ENCODE results near the gene ACY1.

ACY1 gene

GRCh38 chr3:52010431-52010830 is 27.1 kb downstream of the ACY1 start:
- DNase-seq: no peak

DNA sequence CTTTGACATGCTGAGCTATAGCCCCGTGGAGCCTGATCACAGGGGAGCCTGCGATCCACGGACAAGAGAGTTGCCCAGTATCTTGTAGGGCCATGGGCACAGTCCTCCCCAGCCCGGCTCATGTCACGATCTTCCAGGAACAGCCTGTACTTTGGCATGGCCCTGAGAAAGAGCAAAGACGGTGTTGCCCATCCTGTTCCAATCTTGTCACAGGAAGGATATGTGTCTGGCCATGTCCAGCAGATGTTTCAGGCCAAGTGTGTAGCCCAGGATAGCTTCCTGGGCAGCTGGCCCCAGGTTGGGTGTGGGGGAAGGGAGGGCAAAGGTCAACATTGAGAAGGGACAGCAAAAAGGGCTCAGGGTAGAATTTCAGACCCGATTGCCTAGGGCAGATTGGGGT is 29.4 kb downstream of the ACY1 start:
- no peak for DNase-seq

DNA sequence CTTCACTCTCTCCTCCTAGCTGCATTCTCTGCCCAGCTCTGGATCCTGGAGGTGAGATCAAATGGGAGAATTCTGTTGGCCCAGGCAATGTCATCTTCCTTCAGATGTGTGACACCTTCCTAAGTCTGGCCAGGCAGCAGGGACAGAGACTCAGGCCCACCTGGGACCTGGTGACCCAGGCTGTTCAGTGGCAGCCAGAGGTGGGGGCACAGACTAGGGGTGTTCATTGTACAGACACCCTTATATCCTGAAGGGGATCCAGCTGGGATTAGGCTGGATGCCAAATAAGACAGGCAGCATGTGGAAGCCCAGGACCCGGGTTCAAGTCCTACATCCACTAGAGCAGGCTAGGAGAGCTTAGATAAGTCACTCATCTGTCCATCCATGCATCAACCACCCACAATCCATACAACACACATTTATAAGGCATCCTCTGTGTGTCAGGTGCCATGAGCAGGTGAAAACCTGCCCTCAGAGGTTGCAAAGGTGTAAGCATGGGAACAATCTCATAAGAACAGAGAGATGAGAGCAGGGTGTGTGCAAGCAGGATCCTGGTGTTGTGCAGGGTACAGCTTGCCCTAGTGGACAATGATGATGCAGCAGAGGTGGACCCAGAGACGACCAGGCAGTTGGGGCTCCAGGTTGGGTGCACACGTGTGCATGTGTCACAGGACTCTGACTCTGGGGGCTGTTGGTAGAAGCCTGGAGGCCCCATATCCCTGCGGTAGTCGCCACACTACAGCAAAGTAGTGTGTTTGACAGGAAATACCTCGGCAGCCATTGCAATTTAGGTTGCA is 30.7 kb downstream of the ACY1 start:
- DNase-seq: no peak

DNA sequence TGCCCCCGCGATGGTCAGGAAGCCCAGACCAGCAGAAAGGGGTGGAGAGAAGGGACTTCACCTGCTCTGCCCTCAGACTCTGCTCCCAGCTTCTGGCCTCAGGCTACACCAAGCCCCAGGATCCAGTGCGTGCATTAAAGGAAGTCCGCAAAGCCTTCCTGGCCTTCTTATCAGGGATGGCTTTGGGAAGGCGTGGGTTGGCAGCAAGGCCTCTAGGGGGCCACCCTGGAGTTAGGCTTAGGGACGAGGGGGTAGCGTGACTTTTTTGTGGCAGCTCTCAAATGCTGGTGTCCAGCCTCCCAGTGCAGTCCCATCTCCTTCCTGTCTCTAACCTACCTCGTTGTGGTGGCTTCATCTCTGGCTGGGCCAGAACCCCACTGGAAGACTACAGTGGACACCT is 31.3 kb downstream of the ACY1 start:
- no peak for DNase-seq

DNA sequence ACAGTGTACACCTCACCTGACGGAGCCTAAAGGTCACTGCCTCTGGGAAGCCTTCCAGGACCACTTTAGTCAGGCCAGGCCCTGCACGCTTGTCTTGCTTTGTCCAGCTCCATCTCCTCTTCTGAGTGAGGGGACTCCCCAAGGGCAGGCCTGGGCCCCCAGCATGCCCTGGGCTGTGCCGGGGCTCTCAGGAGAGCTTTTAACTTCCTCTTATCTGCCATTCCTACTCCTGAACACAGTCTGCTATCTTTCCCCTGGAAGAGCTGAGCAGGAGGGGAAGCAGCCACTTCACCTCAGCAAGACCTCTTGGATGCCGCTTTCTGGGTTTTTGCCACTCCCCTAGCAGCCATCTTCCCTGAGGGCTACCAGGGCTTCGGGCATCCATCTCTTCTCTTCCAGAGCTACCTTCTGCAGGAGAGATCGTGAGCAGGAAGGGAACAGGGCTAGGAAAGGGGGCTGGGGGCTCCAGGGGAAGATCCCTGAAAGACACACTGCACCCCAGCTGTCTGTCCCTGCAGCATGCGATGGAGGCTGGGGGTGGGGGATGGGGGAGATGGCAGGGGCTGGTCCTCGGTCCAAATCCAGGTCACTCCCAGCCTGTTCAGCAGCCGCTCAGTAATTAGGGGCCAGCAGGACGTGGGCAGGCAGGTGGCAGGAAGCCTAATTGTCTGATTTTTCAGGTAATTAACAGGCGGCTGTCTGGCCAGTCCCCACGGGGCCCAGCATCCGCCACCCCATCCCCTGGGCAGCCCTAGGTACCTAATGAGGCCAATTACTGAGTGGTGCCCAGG is 32.3 kb downstream of the ACY1 start:
- peak; percentile 79 for DNase-seq

DNA sequence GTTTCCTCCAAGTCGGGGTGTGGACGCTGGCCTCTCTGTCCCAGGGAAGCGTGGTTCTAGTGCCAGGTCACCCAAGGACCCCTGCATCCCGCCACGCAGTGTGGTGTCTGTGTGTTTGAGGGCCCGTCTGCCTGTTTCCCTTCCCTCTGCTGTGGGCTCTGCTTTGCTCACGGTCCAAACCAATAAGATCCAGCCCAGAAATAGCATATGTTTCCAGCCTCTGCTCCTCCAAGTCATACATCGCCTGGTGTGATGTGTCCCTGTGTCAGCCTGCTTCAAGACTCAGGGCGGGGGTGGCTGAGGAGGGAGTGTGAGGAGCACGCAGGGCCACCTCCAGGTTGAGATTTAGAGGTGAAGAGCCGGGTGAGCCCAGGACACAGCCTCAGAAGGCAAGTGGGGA is 34.3 kb downstream of the ACY1 start:
- DNase-seq: no peak

GRCh38 chr3:52018319-52019000 is 35.1 kb downstream of the ACY1 start:
- no peak for DNase-seq

DNA sequence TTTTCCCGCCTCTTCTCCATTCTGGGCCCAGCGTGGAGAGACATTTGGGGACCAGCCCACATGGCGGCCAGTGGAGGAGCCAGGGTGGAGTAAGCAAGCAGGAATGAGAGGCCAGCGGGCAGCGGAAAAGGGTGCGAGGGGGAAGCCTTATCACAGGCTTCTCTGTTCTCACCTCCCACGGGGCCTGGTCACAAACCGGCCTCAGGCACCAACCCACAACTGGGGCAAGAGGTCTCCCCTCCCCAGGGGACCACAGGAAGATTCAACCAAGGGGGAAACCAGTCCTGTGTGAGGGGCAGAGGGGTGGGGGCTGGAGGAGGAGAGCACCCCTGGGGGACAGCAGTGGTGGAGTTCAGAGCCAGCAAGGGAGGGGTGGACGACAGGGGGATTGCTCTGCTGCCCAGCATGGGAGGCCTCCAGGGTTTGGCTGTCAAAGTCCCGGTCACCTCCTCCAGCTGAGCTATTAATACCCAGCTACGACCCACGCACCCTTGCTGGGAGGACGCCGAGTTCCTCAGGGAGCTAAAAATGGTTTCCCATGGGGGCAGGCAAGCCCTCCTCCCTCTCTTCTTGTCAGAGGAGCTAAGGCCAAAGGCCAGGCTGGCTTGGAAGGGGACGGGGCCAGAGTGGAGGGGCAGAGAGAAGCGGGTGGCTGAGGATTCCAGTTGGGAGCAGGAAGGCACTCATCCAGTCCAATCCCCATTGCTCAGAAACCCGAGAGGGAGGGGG is 36.2 kb downstream of the ACY1 start:
- DNase-seq: no peak

DNA sequence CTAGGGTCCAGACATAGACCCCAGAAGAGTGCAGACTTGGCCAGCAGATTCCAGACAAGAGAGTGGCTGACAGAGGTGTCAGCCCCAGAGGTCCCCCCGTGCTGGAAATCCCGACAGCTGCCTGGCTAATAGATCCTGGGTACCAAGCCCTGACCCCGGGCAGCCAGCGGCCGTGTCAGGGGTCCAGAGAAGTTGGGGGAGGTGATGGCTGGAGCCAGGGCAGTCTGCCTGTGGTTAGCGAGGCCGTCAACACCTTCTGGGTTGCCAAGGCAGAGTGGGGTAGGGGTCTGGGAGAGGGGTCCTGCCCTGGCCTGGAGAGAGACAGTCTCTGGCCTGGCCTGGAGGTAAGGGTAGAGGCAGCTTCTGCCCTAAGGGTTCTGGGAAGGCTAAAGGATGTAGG is 37.5 kb downstream of the ACY1 start:
- DNase-seq: no peak

GRCh38 chr3:52021489-52022268 is 38.3 kb downstream of the ACY1 start:
- DNase-seq: peak; percentile 73

DNA sequence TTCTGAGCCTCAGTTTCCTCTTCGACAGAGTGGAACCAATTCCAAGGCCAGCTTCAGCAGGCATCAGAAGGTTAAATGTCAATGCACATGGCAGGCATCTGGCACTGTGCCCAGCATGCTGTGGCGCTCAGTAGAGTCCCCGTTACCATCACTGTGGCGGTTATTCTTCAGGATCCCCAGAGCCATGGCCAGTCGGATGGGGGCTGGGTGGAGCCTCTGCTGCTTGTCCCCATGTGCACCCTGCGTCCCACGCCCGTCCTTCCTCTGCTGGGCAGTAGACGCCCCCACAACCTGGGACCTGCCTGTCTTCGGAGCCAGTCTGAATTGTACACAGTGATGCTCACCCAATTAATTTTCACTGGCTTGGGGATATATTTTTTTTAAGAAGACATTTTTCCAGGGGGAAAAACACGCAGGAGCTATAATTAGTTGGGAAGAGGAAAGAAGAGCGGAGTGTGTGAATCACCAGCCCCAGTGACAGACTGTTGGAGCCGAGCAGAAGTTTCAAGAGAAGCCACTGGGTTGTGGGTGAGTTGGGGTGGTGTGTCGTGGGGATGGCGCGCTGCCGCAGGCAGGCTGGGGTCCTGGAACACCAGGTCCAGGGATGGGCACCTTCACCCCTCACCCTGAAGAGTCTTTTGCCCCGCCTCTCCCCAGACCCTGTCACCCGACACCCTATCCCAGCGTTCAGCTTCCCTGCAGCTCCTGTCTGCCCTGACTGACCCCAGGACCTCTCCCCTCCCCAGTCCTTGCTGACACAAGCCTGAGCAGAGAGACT is 39.2 kb downstream of the ACY1 start:
- DNase-seq: peak; percentile 17

DNA sequence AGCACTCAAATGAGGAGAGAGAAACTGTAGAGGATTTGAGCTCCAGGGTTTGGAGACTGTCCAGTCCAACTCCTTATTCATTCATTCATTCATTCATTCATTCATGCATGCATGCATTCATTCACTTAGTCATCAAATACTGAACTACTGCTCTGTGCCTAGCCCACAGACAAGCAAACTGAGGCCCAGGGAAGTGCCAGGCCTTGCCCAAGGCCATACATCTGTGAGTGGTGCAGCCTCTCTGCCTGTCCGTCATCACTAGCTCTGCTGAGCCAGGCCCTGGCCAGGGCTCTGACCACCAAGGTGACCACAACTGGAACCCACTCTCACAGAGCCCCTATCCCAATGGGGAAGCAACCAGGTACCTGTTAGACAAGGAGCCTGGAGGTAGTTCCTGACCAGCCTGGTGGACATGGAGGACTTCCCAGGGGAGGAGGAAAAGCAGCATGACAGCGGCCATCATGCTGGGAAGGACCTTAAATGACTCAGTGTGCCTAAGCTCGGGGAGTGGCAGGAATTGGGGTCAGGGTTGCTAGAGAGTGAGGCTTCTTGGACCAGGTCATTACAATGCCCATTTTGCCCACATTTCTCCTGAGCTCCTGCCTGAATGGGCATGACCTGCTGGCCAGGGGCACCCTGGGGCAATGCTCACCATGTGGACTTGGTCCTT is 39.9 kb downstream of the ACY1 start:
- DNase-seq: no peak

- DNase-seq: peak; percentile 21
Observed at GRCh38 chr3:52023860-52024764, 40.8 kb downstream of the ACY1 start.

GRCh38 chr3:52024765-52025452 is 41.6 kb downstream of the ACY1 start:
- DNase-seq: no peak

DNA sequence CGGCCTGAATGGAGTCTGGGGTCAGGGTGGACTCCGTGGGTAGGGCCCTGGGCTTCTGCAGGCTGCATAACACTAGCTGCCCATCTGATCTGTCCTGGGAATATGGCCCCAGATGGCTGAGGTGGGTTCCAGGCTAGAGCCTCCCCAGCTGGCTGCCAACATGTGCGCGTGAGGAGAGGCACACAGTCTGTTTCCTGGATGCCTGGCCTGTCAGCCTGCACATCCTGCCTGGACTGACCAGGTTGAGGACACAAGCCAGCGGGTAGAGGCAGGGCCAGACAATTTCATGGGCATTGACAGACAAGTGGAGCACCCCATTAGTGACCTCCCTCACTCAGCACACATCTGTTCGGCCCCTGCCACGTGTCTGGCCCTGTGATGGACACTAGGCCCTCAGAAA is 42.1 kb downstream of the ACY1 start:
- DNase-seq: no peak

GRCh38 chr3:52026041-52026440 is 42.7 kb downstream of the ACY1 start:
- DNase-seq: no peak

GRCh38 chr3:52028572-52028971 is 45.2 kb downstream of the ACY1 start:
- no peak for DNase-seq

GRCh38 chr3:52029053-52029452 is 45.7 kb downstream of the ACY1 start:
- DNase-seq: no peak

DNA sequence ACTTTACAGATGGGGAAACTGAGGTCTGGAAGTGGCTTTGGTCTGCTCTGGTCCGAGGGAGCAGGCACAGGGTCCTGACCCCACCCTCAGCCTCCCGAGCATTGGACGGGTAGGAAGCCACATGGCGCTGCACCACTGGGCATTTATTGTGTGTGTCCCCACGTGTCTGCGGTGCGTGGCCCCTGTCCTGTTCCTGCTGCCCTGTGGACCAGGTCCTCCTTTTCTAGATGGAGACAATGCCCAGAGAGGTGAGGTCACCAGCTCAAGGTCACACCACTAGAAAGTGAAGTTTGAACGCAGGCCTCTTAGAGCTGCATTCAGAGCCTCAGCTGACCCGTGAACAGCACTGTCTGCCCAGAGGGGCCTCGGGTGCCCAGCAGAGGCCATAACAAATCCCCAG is 46.2 kb downstream of the ACY1 start:
- DNase-seq: no peak
